GM19023 (cell line): ENCODE results near the gene ZFP36L1.

Experiments used
- ATAC-seq: cut with Tn5 transposase; IDR thresholded peaks from one replicate; pipeline ENCODE4 v1.9.1; 2021; ENCODE audit warnings: mild to moderate bottlenecking, moderate library complexity; ENCODE audit not compliant: unreplicated experiment

ZFP36L1 gene

DNA sequence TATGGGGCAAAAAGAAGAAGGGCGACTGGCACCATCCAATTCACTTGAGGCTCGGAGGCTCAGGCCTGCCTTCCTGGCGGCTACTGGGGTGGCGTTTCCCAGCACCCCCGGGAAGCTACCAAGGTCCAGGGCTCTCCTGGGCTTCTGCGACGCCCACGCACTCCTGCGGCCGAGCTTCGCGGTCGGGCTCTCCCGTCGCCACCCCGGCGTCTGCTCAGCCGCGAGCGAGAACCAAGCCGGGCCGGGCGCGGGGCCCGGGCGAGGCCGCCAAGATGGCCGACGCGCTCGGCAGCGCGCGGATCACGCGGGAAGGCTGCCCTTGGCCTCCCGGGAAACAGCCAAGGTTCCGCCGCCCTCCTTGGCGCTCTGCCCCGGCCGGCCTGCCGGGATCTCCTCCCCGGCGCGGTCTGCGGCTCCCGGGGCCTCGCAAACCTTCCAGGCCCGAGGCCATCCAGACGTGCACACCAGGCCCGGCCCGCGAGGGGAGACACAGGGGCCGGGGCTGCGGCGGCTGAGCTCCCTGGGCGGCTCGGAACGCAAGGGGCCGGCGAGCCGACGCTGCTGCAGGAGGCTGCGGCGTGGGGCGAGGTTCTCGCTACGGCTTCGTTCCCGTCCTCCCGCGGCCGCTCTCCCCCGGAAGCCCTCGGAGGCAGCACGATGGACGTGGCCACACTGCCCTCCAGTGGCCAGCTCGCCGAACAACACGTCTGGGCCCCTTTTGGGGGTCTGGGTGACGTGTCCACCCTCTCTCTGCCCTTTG, 23.5 kb upstream of the ZFP36L1 start:
- no peak for ATAC-seq

DNA sequence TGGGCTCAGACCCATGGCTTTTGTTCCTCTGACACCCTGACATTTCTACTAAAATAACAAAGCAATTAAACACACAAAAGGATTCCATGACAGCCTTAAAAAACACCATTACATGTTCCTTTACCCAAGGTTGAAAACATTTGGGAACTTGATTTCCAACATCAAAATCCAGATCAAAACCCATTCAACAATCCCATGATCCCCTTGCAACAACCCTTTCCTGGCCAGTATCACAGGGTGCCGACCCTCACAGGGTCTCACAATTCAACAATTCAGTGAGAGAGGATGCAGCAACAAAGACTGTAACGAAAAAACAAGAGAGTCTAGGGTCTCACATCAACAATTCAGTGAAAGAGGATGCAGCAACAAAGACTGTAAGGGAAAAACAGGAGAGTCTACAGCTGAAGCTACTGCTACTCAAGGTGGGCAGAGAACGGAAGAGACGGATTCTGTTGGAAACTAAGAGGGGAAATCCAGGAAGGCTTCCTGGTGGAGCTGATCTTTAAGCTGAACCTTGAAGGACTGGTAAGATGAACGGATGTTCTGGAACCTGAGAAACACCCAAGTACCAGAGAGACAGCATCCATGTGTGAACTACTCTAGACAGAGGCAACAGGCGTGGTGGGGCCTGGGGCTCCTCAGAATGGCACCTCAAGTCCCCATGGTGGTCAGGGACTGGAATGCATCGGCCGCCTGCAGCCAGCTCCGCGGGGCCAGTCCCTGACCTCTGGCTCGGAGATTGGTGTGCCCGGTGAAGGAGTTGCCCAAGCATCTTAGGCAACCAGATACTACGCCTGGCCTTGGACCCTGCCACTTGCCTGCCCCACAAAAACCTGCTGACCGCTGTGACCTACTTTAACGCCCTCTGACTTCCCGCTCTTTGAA, 22.7 kb upstream of the ZFP36L1 start:
- no peak for ATAC-seq

DNA sequence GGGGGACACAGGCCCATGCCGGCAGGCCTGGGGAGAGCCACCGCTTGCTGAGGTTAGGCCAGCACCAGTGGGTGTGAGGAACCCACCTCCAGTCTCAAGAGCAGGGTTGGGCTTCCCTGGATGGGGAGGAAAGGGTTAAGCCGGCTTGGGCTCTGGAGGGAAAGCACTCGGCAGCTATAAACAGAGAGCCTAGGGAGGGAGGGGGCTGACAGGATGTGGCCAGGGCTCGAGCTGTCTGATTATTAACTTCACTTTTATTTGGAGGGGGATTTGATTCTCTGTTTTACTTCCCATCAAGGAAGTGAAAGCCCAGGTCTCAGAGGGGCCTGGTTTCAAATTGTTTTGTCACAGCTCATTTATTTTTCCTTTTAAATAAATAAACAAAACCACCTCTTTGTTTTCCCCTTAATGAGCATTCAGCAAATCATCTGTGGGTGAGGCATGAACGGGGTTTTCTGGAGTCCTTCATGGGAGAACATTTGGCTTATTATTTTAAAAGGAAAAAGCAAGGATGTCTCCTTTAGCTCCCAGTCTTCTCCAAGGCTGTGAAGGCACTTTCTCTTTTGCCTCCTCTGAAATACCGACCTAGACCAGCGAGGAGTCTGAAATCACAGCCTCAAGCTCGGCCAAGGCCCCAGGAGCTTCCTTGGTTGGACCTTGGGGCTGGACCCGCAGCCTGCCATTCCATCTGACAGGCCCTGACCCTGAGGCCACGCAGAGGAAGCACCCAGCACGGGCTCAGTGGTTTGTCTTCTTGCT, 21.9 kb upstream of the ZFP36L1 start:
- ATAC-seq = no peak

DNA sequence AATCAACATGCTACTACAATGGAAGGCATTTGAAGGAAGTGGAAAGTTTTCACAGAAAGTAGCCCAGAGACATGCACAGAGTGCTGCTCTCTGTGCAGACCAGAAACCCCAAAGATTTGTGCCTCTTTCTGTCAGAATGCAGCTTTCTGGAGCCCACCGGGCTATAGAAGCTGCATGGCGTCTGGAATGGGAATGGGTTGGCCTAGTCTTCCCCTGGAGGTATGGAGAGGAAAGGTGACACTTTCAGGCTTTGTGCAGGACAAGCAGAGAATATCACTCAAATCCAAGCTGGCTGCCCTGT, 21.3 kb upstream of the ZFP36L1 start:
- ATAC-seq = no peak

DNA sequence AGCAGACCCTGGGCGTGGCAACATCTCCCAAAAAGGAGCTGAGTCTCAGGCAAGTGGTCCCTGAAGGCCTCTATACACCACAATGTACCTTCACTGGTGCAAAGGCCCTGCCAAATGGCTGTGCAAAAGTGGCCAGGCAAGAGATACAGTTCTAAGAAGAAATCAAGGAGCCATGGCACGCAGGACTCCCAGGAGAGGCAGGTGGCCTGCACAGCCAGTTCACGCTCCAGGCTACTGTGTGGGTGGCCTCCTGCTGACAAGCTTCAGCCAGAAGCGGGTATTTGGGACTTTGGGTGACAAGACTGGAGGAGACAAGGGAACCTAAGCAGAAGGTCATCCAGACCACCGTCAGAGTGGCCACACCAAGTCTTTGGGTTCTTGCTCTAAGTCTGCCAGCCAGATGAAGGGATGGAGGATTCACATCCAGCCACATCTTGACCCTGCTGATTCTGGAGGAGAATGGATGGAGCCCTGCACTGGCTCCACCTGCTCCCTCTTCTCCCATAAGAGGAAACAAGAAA, 20.5 kb upstream of the ZFP36L1 start:
- no peak for ATAC-seq

DNA sequence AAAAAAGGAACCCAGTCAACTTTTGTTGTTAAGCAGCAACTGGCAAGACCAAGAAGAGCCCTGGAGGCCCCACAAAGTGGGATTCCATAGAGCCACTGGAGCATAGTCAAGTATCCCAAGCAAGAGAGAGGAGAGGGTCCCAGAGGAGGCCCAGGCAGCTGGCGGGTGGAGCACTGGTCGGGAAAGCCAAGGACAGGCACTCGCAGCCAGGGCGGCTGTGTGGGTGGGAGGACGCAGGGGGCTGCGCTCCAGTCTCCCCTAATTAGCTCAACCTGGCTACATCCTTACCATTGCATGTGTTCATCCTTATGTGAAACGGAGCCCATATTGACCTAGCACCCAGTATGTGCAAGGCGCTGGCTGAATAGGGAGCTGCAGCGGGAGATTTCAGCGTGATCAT, 18.3 kb upstream of the ZFP36L1 start:
- no peak for ATAC-seq

DNA sequence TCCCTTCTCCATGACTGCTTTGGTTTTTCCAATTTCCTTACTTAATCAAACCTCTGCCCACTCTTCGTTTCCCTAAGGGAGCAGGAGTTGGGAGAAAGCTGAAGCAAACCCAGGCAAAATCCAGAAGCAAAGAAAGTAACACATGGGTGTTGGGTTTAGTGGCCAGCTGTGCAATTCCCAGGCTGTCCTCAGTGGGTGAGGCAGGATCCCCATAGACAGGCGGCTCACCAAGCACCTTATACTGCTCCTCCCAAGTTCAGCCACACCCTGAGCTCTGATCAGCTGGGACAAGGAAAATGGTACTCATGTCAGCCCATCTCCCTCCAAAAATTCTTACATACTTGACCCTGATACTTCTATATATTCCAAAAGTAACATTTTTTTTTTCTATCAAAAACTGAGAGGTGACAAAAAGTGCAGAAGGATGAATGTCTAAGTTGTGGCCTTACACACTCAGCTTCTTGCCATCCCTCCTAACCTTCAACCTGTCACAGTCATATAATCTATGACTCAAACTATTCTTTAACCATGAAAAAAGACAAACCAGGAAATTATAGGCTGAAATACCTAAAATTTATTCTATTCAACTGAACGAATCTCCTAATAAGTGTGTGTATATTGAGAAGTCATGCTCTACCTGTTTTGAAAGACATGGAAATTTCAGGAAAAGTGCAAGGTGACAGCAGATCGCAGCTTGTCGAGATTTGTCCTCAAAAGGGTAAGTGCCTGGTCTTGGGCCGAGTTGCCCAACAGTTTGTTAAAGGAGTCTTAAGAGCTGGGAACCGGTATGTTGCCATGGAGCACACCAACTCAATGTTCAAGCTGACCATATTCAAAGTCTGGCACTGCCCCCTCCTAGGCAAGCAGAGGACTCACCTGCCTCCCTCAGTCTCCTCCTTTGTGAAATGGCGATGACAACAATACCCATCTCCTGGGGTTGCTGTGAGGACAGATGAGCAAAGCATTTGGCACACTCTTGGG, 17.6 kb upstream of the ZFP36L1 start:
- no peak for ATAC-seq

DNA sequence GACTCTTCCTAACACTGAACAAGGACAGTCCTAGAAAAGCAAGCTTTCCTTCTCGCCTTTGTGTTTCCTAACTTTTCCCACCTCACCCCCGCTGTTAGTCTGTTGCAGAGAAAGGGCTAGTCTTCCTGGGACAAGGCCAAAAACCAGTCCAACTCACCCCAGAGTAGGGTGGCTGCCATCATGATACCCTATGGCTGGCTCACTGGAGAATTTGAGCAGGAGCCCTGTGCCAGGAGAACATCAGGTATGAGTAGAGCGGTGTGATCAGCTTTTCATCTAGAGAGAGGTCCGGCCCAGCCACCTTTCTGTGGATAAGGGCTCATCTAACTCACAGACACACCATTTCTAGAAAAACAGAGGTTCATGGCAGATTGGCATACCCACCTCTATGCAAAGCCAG, 16.7 kb upstream of the ZFP36L1 start:
- ATAC-seq = no peak

DNA sequence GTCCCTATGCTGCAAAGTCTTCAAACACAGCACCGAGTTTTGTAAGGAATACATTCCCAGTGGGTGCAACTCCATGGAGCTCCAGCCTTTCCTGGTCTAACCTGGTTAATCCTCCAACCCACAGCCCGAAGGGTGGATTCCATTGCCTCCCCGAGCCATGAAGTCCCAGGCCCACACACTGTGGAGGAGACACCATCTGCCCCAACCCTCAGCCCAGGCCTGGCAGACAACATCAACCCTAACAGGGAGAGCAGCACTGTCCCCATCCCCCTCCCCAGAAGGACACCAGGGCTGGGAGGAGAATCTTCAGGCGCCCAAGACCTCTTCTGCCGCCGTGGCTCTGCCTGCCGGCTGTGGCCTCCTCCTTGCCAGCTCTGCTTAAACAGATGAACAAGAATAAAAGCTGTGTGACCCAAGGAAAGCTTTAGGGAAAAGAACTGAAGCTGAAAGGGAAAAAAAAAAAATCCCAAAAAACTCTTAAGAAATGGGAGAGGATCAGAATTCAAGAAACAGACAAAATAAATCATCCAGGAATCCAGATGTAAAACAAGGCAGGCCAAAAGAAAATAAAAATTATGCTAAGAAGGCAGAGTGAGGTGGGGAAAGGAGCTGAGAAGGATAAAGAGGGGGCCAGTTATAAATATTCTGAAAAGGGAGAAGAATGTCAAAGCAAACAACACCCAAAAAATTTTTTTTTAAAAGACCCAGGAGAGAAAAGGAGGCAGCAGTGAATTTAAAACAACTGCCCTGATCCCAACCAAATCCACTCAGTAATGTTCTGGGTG, 16.0 kb upstream of the ZFP36L1 start:
- ATAC-seq = no peak

DNA sequence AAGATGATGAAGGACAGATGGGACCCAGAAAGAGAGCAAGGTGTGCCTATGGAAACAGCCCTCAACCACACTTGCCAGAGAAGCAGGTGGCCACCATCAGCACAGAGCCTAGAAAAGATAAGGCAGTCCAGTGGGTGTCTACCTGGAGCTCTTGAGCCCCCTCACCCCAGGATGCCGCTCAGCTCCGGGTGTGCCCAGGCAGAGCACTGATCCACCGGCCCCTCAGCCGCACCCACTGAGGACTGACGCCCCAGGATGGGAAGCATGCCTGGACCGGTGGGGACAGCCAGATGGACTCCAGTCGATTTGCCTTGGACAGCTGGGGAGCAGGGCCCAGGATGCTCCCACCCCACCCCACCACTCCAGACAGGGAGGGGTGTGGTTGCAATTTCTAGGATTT, 15.1 kb upstream of the ZFP36L1 start:
- no peak for ATAC-seq

DNA sequence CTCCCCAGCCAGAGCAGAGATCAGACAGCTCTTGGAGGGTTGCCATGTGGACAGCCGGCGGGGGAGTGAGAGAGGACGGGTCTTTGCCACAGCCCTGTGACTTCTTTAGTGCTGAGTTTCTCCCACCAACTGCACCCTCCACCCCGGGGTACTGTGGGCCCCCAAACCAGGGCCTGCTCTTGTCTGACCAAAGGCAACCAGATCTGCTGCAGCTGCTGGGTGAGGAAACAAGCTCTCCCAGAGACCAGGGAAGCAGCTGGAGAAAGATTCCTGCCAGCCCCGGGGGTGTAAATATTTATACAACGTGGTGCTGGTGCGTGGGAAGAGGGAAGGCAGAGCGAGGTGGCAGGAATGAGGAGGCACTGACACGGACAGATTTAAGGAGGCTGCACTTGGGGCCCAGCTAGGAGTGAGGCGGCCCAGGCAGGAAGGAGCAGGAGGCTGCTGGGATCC, 14.3 kb upstream of the ZFP36L1 start:
- no peak for ATAC-seq

DNA sequence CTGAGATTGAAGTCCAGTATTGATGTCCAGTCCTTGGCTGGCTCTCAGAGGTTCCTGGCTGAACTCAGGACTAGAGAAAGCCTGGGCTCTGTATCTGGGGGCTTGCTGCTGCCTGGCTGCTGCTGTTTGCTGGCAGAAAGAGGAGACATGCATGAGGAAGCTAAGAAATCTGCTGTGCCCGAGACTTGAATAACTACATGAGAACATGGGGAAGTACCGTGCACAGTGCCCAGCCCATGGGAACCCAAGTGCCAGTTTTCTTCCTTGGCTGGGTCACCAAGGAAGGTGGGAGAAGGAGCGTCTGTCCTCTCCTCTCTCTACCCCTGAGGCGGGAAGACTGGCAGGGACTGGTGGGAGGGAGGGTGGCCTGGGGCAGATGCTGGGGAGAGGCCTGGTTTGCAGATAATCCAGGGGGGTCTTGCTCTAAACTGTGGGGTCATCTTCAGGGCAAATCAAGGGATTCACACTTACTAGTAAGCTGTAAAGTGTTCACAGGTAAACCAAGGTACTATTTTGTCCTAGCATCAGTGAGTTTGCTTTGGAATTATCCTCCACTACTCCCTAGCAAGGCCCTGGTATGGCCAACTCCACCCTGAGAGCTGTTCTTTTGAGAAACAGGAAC, 13.8 kb upstream of the ZFP36L1 start:
- ATAC-seq = no peak

DNA sequence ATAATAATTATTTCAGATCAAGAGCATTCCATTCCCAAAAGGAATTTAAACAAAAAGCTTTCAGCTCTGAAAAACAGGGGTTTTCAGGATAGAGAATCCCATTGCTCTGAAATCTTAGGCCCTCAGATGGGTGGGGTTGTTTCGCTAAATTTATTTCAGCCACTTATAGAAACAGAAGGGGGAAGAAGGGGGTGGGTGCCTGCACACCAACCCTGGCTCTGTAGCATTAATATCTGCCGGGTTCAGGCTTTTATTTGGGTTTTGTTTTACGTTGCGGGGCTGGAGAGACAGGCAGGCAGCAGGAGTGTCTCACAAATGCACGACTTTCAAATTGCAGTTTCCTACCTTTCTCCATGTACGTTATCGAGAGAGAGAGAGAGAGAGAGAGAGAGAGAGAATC, 12.5 kb upstream of the ZFP36L1 start:
- no peak for ATAC-seq

DNA sequence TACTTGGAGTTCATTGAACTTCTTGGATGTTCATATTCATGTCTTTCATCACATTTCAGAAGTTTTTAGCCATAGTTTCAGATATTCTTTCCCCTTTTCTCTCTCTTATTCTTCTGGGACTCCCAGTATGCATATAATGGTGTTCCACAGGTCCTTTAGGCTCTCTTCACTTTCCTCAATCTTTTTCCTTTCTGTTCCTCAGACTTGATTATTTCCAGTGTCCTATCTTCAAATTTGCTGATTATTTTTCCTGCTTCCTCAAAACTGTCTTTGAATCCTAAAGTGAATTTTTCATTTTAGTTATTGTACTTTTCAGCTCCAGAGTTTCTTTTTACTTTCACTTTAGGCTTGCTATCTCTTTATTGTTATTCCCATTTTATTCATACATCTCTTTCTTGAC, 8.8 kb upstream of the ZFP36L1 start:
- ATAC-seq = no peak

DNA sequence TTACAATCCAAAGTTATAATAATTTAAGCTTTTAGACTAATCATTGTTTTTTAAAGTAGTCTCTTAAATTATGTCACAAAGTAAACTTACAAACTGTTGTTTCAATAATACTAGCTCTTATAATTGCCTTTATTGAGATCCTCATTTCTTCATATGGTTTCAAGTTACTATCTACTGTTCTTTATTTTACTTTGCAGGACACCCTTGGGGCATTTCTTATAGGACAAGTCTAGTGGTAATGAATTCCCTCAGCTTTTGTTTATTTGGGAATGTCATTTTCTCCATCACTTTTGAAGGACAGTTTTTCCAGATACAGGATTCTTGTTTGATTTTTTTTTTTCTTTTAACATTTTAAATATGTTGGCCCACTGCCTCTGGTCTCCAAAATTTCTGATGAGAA, 8.1 kb upstream of the ZFP36L1 start:
- ATAC-seq = no peak

DNA sequence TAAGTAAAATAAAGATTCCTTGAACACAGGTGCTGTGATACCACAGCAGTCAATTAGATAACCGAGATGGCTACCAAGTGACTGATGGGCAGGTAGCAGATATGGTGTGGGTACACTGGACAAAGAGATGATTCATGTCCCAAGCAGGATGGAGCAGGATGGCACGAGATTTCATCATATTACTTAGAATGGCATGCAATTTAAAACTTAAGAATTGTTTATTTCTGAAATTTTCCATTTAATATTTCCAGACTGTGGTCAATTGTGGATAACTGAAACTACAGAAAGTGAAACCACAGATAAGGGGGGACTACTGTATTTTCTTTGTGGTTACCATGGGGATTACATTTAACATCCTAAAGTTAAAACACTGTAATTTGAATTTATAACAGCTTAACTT, 7.5 kb upstream of the ZFP36L1 start:
- no peak for ATAC-seq

DNA sequence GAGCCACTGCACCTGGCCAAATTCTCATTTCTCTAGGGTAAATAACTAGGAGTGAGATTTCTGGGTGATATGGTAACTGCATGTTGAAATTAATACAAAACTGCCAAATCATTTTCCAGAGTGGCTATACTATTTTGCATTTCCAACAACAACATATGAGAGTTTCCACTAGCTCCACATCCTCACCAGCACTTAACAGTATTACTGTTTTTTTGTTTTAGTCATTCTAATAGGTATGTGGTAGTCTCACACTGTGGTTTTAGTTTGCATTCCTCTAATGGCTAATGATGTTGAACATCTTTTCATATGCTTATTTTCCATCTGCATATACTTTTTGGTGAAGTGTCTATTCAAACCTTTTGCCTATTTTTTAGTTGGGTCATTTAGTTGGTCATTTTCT, 5.8 kb upstream of the ZFP36L1 start:
- ATAC-seq = no peak

DNA sequence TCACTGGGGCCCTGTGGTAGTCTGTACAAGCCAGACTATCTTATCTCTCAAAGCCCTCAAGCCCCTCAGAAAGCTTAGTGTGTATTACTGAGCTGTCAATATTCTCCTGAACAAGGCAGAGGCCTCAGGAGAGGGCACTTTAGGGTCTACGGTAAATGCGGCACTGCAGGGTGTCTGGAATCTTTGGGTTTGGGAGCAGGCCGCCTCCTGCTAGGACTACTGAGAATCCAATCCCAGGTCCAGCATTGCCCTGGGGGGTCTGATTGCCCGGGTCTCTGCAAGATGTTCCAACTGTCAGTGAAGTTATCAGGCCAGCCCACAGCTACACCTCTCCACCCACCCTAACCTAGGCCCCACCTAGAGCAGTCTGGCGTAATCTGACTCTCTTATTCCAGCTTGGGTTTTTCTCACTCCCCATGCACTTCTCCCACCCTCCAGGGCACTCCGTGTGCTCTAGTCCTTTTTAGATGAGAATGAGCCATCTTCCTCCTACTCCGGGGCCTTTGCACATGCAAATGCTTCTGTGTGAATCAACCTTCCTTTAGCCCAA, 4.3 kb upstream of the ZFP36L1 start:
- ATAC-seq = no peak
